Tibial artery (tissue), 4 donors: ENCODE measurements around the gene TCF15.

Source experiments
- DNase-seq, 2 donors: peaks; one replicate each; pipeline ENCODE4 v3.0.0-alpha.2; 2019
- H3K27ac ChIP-seq, 2 donors: fragments of 200-600 bp; sonication (generic) in 1 of 2; 1 replicate in 1 of 2; 2 replicates in 1 of 2; pipeline ENCODE4 v1.5.1; 2018 to 2019; ENCODE audit warnings: mild to moderate bottlenecking in 1 of 2
- H3K27me3 ChIP-seq, 2 donors: fragments of 200-600 bp; sonication (generic) in 1 of 2; one replicate each; pipeline versions ENCODE4 v1.5.1 to v1.6.0; 2016 to 2019
- H3K36me3 ChIP-seq, 3 donors: fragments of 200-600 bp; sonication (generic) in 2 of 3; one replicate each; pipeline ENCODE4 v1.5.1; 2016 to 2019; ENCODE audit warnings: mild to moderate bottlenecking in 2 of 3
- H3K4me1 ChIP-seq, 4 donors: fragments of 200-600 bp; sonication (generic) in 2 of 4; 1 replicate in 3 of 4; 2 replicates in 1 of 4; pipeline ENCODE4 v1.5.1; 2016 to 2019
- H3K4me3 ChIP-seq, 2 donors: fragments of 200-600 bp; sonication (generic) in 1 of 2; 1 replicate in 1 of 2; 2 replicates in 1 of 2; pipeline ENCODE4 v1.5.1; 2018 to 2019; ENCODE audit warnings: mild to moderate bottlenecking in 2 of 2
- H3K9me3 ChIP-seq, 3 donors: fragments of 200-600 bp; sonication (generic) in 1 of 3; one replicate each; pipeline ENCODE4 v1.5.1; 2016 to 2019
- CTCF ChIP-seq, 2 experiments: fragments of 200-600 bp in 1 of 2; fragments of 450-650 bp in 1 of 2; IDR thresholded peaks; one replicate each; pipeline ENCODE4 v1.5.1; 2017 to 2019; ENCODE audit warnings: antibody characterized with exemption in 2 of 2, mild to moderate bottlenecking in 1 of 2, moderate library complexity in 1 of 2
- intact Hi-C: fragments of 100-400 bp; cut with DNase I; formaldehyde crosslinking; loops from one replicate; pipeline ENCODE4 v1.15.0; 2023; ENCODE audit warnings: low total_unique reads

Gene TCF15

GRCh38 chr20:605237-605636, 4.9 kb downstream of the TCF15 start:
- Histone ChIP-seq H3K4me3 (no peak overlapping the region), H3K9me3 (no peaks in the 10 kb centered on the region), H3K27ac (no peak overlapping the region), H3K4me1 (peaks cover 0 to 5% (median 0%) of the 10 kb centered on the region in 4 donors), H3K27me3 (peaks cover 0 to 30% of the 10 kb centered on the region in 2 donors), H3K36me3 (no peaks in the 10 kb centered on the region)
- intact Hi-C loops: no loop called here
- TF ChIP-seq CTCF (IDR thresholded peaks at IDR 0.05): no peak
- DNase-seq: no peak

GRCh38 chr20:603116-603640, 6.9 kb downstream of the TCF15 start:
- Histone ChIP-seq H3K9me3 (no peaks in the 10 kb centered on the region), H3K27ac (no peak overlapping the region), H3K27me3 (peaks cover 0 to 12% of the 10 kb centered on the region in 2 donors), H3K36me3 (no peaks in the 10 kb centered on the region), H3K4me1 (no peaks in the 10 kb centered on the region), H3K4me3 (no peak overlapping the region)
- intact Hi-C loops: no loop called here
- no peak for TF ChIP-seq CTCF (IDR thresholded peaks at IDR 0.05)
- DNase-seq: no peak

GRCh38 chr20:602111-602970, 7.8 kb downstream of the TCF15 start:
- Histone ChIP-seq H3K27me3 (peaks cover 0 to 7% of the 10 kb centered on the region in 2 donors), H3K4me3 (no peak overlapping the region), H3K9me3 (no peaks in the 10 kb centered on the region), H3K27ac (no peak overlapping the region), H3K4me1 (no peaks in the 10 kb centered on the region), H3K36me3 (no peaks in the 10 kb centered on the region)
- no peak for DNase-seq
- no peak for TF ChIP-seq CTCF (IDR thresholded peaks at IDR 0.05)
- intact Hi-C loops: no loop called here

GRCh38 chr20:600736-601135, 9.4 kb downstream of the TCF15 start:
- Histone ChIP-seq H3K4me3 (no peak overlapping the region), H3K27me3 (peaks cover 0 to 8% of the 10 kb centered on the region in 2 donors), H3K27ac (no peak overlapping the region), H3K4me1 (no peaks in the 10 kb centered on the region), H3K36me3 (no peaks in the 10 kb centered on the region), H3K9me3 (no peaks in the 10 kb centered on the region)
- intact Hi-C loops: no loop called here
- DNase-seq: no peak
- no peak for TF ChIP-seq CTCF (IDR thresholded peaks at IDR 0.05)

- Histone ChIP-seq H3K27me3 (peaks cover 0 to 10% of the 10 kb centered on the region in 2 donors), H3K9me3 (no peaks in the 10 kb centered on the region), H3K27ac (no peak overlapping the region), H3K36me3 (no peaks in the 10 kb centered on the region), H3K4me3 (no peak overlapping the region), H3K4me1 (no peaks in the 10 kb centered on the region)
- no peak for TF ChIP-seq CTCF (IDR thresholded peaks at IDR 0.05)
- DNase-seq: peak in 1 of 2 donors; percentile 34
- intact Hi-C loops: no loop called here
Measured at GRCh38 chr20:600141-600540, 10.0 kb downstream of the TCF15 start.
